Psoas muscle (tissue), 8 donors: ENCODE results near the gene BTG2. TPM values are rescaled to one million over a fixed set of nuclear protein-coding genes. Genes with fewer than 3 reads are reported as not detected.

Source experiments
- ATAC-seq, 4 donors: fragments of 200-7000 bp; cut with Tn5 transposase; one replicate each; pipeline ENCODE4 v1.9.1; 2020; ENCODE audit warnings: moderate library complexity in 3 of 4, mild to moderate bottlenecking in 2 of 4
- DNase-seq, 2 donors: peaks; one replicate each; pipeline ENCODE4 v3.0.0-alpha.2; 2020
- H3K27ac ChIP-seq: fragments of 200-600 bp; one replicate; pipeline ENCODE4 v1.8.0; 2022
- H3K27me3 ChIP-seq, 3 donors: fragments of 200-600 bp in 1 of 3; one replicate each; pipeline versions ENCODE4 v1.6.1 to v1.8.0; 2013 to 2022; ENCODE audit warnings: low read length in 2 of 3, mild to moderate bottlenecking in 2 of 3, moderate library complexity in 1 of 3; ENCODE audit not compliant: insufficient read depth in 3 of 3
- H3K36me3 ChIP-seq, 2 donors: fragments of 200-600 bp in 1 of 2; one replicate each; pipeline versions ENCODE4 v1.6.1 to v1.8.0; 2013 to 2022; ENCODE audit warnings: low read depth in 1 of 2, mild to moderate bottlenecking in 1 of 2, moderate library complexity in 1 of 2; ENCODE audit not compliant: insufficient read depth in 1 of 2
- H3K4me1 ChIP-seq: fragments of 200-600 bp; one replicate; pipeline ENCODE4 v1.8.0; 2022
- H3K4me3 ChIP-seq: fragments of 200-600 bp; one replicate; pipeline ENCODE4 v1.8.0; 2022; ENCODE audit warnings: mild to moderate bottlenecking
- H3K9me3 ChIP-seq: fragments of 200-600 bp; one replicate; pipeline ENCODE4 v1.8.0; 2022
- WGBS, 3 donors: extraction: QIAGEN DNeasy Blood & Tissue Kit; methylation state at CpG; one replicate each; pipeline versions ENCODE4 v1.1.6 to v1.1.7; 2013; 5-methylcytosine and 5-hydroxymethylcytosine counted together
- intact Hi-C, 2 donors: fragments of 100-400 bp; cut with DNase I; formaldehyde crosslinking; loops; one replicate each; pipeline versions ENCODE4 v1.11.0 to v1.14.2; 2022
- polyA plus RNA-seq, 3 donors: library from polyadenylated mRNA; stranded (reverse); fragments of 200-250 nt; gene quantifications; one replicate each; pipeline ENCODE4 v1.2.3, GENCODE V29; 2013
- total RNA-seq, 4 donors: library from RNA; stranded (reverse); fragmentation: NEBNext Ultra II Directional in 2 of 4; extraction: Animal tissue kit (Norgen Biotek cat#: 25700) in 2 of 4; gene quantifications; one replicate each; pipeline versions ENCODE4 v1.2.1 to v1.2.4, GENCODE V29; 2021 to 2023
- TF ChIP-seq, protein P1 (sequence below): fragments of 200-600 bp; IDR thresholded peaks from one replicate; pipeline ENCODE4 v1.8.0; 2022; ENCODE audit warnings: antibody characterized with exemption
- donor health status: healthy with polysubstance abuse.
- donor health status: DM: no; HTN: no; CAD: no; lungs with moderate emphysema.
- donor health status: Bipolar disorder and iron deficiency.
- donor health status: healthy.
- donor health status: DM: yes; HTN: yes; CAD: no.
- donor health status: DM: no; HTN: no; CAD: no.
- donor health status: DM: no; HTN: no; CAD: no.
- donor health status: DM: yes; HTN: yes; CAD: no.

The BTG2 gene
- total and polyA plus RNA-seq, 7 donors = 17.6 to 360 (median 119) TPM

DNA sequence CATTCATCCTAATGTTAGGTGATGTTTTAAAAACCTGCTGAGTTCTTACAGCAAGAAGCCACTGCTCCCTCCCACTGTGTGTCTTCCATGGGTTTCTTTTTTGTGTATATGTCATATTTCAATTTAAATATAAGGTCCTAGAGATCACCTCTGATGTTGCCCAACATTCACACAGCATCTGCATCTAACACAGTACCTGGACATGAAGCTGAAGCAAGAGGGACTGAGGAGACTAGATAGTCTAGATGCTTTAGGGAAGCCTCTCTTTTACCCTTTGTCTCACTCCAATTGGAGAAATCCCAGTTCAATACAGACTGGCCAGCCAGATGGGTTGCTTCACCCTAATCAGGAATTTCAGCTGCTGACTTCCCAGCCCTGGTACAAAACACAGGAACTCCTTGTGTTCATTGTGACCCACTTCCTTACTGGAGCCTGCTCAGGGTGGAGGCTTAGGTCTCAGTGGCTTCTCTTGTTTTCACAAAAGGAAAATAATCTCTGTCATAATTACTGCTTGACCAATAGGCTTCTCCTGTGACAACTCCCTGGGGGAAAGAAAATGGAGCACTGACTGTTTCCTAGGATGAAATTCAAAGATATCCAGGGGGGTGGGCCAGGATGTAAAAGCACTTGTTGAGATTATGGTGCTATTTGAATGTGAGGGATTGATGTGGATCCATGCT is 17.3 kb downstream of the BTG2 start:
- ATAC-seq (no peak), DNase-seq (no peak)
- intact Hi-C loops = no loop called here
- H3K4me3 ChIP-seq = no peak overlapping the region
- TF ChIP-seq, protein P1, sequence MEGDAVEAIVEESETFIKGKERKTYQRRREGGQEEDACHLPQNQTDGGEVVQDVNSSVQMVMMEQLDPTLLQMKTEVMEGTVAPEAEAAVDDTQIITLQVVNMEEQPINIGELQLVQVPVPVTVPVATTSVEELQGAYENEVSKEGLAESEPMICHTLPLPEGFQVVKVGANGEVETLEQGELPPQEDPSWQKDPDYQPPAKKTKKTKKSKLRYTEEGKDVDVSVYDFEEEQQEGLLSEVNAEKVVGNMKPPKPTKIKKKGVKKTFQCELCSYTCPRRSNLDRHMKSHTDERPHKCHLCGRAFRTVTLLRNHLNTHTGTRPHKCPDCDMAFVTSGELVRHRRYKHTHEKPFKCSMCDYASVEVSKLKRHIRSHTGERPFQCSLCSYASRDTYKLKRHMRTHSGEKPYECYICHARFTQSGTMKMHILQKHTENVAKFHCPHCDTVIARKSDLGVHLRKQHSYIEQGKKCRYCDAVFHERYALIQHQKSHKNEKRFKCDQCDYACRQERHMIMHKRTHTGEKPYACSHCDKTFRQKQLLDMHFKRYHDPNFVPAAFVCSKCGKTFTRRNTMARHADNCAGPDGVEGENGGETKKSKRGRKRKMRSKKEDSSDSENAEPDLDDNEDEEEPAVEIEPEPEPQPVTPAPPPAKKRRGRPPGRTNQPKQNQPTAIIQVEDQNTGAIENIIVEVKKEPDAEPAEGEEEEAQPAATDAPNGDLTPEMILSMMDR = no peak
- H3K27me3 ChIP-seq = no peaks in the 10 kb centered on the region
- no peaks in the 10 kb centered on the region for H3K9me3 ChIP-seq
- no peaks in the 10 kb centered on the region for H3K36me3 ChIP-seq
- H3K27ac ChIP-seq = peak overlapping the region; percentile 46
- peaks cover 26% of the 10 kb centered on the region for H3K4me1 ChIP-seq

DNA sequence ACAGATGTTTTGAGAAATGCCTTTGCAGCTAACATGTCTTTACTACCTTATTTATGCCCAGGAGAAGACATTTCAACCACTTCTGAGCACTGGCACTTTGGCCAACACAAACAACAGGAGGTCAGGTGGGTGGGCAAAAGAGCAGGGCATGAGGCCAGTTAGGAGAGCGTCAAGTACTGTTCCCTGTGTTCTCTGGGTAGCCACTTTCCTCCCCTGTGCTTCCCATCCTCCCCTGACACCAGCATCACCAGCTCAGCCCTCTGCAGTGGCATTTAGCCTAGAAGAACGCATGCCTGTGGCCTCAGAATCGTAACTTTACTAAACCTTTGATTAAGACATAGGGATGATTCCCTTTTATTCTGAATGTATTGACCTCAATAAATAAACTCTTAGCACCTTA is 18.3 kb downstream of the BTG2 start:
- Histone ChIP-seq H3K27me3 (no peaks in the 10 kb centered on the region), H3K4me3 (no peak overlapping the region), H3K9me3 (no peaks in the 10 kb centered on the region), H3K4me1 (peaks cover 29% of the 10 kb centered on the region), H3K36me3 (no peaks in the 10 kb centered on the region), H3K27ac (peak overlapping the region; percentile 46)
- ATAC-seq = no peak
- intact Hi-C loops = no loop called here
- DNase-seq = no peak
- WGBS, 3 donors = 65 to 76% (median 73%) methylated on average over 3 of the region's 3 CpGs
- TF ChIP-seq, protein P1 = no peak

DNA sequence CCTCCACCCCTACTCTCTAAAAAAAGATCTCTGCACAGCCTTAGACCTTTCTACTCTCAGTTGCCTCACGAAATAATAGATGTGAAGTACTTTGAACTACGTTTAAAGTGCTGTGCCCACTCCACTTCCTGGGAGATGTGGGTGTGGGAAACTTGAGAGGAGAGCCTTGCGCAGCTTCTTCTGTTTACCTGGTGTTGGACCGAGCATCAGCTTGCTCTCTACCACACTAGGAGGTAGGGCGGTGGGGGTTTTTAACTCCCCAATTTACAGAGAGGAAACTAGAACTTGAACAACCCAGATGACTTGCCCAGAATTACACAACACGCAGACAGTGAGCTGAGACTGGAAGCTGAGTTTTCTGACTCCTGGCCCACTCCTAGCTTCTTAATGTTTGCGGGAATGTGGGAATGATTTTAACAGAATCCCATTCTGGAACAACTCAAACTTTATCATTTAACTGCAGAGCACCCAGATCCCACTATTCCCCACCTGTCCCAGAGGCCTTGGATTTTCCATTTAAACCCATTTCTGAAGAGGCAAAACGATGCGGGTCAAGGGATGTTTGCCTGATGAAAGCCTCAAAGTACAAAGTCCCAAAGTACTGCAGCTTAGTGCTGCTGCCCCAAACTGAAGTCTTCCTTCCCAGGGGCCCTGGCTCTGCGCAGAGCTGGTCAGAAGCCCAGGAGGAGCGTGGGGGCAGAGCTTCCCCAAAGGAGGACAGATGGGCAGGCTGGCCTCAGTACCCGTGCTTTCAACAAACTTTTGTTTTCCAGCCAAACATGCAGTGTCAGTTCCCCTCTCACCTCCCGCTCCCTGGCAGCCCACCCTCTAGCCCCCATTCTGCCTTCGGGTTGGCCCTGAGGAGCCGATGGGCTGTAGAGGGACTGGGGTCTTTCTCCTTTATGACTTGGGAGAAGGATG is 19.0 kb downstream of the BTG2 start:
- Histone ChIP-seq H3K4me3 (no peak overlapping the region), H3K4me1 (peaks cover 29% of the 10 kb centered on the region), H3K9me3 (no peaks in the 10 kb centered on the region), H3K36me3 (no peaks in the 10 kb centered on the region), H3K27ac (peak overlapping the region; percentile 50), H3K27me3 (no peaks in the 10 kb centered on the region)
- TF ChIP-seq, protein P1 = no peak
- intact Hi-C loops = no loop called here
- 63 to 71% (median 67%) methylated on average over 15 of the region's 15 CpGs for WGBS, 3 donors
- DNase-seq (no peak), ATAC-seq (no peak)

DNA sequence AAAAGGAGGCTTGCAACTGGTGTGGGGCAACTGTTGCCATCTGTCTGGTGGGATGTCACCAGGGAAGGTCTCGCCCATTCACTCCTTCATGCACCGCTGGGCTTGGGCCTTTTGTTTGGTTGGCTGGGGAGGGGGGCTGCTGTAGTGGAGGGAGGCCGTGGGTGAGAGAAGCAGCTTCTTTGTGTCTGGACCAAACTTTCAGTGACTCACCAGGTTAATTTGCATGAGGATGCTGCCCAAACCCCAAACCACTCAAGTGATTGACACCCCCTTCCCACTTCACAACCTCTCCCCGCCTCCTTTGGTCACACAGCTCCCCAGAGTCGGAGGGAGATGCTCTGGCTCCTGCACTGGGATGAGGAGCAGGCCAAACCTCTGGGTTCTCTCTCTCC is 19.7 kb downstream of the BTG2 start:
- Histone ChIP-seq H3K27me3 (no peaks in the 10 kb centered on the region), H3K4me3 (no peak overlapping the region), H3K4me1 (peaks cover 29% of the 10 kb centered on the region), H3K27ac (peak overlapping the region; percentile 50), H3K36me3 (no peaks in the 10 kb centered on the region), H3K9me3 (no peaks in the 10 kb centered on the region)
- ATAC-seq (no peak), DNase-seq (no peak)
- TF ChIP-seq, protein P1 = no peak
- WGBS, 3 donors = 57 to 66% (median 65%) methylated on average over 5 of the region's 5 CpGs
- intact Hi-C loops = no loop called here
